Astrocyte of the cerebellum (primary cell): ENCODE results near the gene SPIB.
"Not testable (repeated sequence)": the region's sequence is repeated elsewhere in the genome, so short reads cannot be mapped to it uniquely, and the experiment has no call there.

ENCODE experiments used
- DNase-seq: peaks from one replicate; pipeline ENCODE4 v3.0.0-alpha.2; 2011; ENCODE audit warnings: low read depth
- H3K4me3 ChIP-seq: 2 replicates; pipeline ENCODE4 v1.5.1; 2011; ENCODE audit warnings: mild to moderate bottlenecking, low read depth, low read length, moderate library complexity
- in situ Hi-C: cut with HindIII; loops from 2 replicates; pipeline ENCODE4 v1.10.0; 2017; ENCODE audit warnings: low sequenced_read_pairs
- TF ChIP-seq, protein P1 (sequence below): IDR thresholded peaks from 2 replicates; pipeline ENCODE4 v1.5.1; 2012; ENCODE audit warnings: low read length, low read depth, moderate library complexity, mild to moderate bottlenecking; ENCODE audit errors: missing control alignments

SPIB gene

DNA sequence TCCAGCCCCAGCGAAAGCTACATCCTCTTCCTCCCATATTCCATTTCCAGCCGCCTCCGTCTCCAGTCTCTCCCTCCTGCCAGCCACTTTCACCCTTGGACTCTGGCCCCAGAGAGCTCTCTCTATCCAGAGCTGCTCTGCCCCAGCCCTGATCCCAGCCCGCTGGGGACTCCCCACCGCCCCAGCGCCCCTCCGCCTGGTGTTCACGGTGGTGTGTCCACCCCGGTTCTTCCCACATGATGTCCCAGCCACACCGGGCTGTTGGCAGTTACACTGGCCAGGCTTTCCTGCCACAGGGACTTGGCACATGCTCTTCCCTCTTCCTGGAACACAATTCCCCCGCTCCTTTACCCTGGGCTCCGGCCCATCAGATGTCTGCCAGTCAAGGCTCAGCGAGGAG lies 46.3 kb downstream of the SPIB start:
- DNase-seq, result no peak
- TF ChIP-seq, protein P1, sequence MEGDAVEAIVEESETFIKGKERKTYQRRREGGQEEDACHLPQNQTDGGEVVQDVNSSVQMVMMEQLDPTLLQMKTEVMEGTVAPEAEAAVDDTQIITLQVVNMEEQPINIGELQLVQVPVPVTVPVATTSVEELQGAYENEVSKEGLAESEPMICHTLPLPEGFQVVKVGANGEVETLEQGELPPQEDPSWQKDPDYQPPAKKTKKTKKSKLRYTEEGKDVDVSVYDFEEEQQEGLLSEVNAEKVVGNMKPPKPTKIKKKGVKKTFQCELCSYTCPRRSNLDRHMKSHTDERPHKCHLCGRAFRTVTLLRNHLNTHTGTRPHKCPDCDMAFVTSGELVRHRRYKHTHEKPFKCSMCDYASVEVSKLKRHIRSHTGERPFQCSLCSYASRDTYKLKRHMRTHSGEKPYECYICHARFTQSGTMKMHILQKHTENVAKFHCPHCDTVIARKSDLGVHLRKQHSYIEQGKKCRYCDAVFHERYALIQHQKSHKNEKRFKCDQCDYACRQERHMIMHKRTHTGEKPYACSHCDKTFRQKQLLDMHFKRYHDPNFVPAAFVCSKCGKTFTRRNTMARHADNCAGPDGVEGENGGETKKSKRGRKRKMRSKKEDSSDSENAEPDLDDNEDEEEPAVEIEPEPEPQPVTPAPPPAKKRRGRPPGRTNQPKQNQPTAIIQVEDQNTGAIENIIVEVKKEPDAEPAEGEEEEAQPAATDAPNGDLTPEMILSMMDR, result no peak
- in situ Hi-C loops, result no loop called here
- H3K4me3 ChIP-seq, result no peak overlapping the region

DNA sequence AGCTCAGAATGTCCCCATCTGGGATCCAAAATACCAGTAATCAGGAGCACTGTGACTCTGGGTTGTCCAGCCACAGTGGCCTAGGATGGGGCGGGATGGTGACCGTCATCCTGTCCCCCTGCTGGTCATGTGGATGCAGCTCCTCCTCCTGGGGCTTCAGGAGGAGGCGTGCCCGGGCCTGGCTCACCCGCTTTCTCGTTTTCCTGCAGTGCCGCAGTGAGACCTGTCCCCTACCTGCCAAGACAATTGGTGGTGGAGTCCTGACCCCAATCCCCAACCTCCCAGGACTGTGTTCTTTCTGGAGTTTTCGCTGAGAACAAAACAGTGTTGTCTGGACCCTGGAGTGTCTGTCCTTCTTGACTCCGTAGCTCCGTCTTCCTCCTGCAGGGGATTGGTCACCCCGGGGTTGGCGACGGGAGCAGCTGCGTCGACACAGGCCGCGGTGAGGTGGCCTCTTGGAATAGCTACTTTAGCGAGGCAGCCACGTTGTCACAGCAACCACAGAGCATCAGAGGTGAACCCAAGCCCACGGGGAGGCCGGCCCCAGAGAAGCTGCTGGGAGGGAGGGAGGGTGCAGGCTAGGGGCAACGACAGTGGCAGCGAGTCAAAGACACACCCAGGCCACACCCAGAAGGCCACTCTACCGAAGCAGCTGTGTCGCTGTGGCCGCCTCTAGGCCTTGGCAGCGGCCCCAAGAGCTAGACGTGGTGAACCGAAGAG lies 47.4 kb downstream of the SPIB start:
- no peak for DNase-seq
- in situ Hi-C loops, result no loop called here
- H3K4me3 ChIP-seq, result no peak overlapping the region
- TF ChIP-seq, protein P1, result peak; percentile 22

DNA sequence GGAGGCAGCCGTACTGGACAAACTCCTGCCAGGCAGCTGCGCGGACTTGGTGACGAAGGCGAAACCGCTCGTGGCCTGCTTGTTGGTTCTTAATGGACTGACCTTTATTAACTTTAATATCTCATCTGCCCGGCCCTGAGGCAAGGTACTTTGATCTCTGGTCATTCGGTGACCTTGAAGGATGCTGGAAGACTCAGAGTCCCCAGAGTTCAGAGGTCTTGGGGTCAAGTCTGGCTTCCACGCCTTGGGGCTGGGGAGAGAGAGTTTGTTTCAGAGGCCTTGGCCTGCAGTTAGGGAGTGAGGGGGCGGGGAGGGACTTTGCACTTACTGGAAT lies 47.9 kb downstream of the SPIB start:
- in situ Hi-C loops, result no loop called here
- no peak for DNase-seq
- TF ChIP-seq, protein P1, result no peak
- H3K4me3 ChIP-seq, result no peak overlapping the region

DNA sequence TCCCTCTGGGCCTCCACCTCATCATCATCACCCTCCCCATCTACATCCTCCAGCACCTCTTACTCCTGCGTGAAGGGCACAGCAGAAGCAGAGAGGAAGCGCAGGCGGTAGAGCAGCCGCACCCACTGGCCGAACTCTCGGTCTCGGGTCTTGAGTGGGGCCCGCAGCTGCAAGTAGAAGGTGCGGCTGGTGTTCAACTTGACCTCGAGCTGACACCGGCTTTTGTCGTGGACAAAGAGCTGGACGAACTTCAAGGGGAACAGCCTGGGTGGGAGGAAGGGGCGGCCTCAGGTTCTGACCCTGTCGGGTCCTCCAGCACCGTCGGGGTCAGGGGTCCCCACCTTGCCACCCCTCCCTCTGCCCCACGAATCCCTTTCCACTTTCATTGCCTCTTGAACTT lies 48.8 kb downstream of the SPIB start:
- in situ Hi-C loops, result no loop called here
- DNase-seq, result no peak
- TF ChIP-seq, protein P1, result no peak
- H3K4me3 ChIP-seq, result no peak overlapping the region

DNA sequence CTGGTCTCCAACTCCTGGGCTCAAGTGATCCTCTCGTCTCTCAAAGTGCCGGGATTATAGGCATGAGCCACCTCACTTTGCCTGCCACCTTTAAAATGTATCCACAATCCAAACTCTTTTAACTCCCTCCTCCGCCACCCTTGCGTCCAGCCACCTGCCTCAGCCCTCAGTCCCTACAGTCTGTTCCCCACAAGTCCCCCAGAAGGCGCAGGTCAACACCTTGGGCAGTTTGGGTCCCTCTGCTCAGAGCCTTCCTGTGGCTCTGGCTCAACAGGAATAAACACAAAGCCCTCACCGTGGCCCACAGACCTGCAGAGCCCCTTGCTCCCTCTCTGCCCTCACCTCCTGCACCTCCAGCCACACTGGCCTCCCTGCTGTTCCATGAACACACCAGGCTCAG lies 50.1 kb downstream of the SPIB start:
- in situ Hi-C loops, result no loop called here
- no peak overlapping the region for H3K4me3 ChIP-seq
- TF ChIP-seq, protein P1, result no peak

DNA sequence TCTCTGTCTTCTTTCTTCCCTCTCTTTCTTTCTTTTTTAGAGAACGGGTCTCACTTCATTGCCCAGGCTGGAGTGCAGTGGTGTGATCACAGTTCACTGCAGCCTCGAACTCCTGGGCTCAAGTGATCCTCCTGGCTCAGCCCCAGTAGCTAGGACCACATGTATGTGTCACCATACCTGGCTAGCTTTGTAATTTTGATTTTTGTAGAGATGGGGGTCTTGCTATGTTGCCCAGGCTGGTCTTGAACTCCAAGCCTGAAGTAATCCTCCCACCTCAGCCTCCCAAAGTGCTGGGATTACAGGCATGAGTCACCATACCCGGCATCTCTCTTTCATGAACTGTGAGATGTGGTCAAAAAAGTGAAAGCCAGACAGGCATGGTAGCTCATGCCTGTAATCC lies 54.6 kb downstream of the SPIB start:
- DNase-seq, in situ Hi-C loops, H3K4me3 ChIP-seq: not testable (repeated sequence)

More for the DNA sequence above, 50.1 kb downstream of the SPIB start:
- DNase-seq, result no peak

DNA sequence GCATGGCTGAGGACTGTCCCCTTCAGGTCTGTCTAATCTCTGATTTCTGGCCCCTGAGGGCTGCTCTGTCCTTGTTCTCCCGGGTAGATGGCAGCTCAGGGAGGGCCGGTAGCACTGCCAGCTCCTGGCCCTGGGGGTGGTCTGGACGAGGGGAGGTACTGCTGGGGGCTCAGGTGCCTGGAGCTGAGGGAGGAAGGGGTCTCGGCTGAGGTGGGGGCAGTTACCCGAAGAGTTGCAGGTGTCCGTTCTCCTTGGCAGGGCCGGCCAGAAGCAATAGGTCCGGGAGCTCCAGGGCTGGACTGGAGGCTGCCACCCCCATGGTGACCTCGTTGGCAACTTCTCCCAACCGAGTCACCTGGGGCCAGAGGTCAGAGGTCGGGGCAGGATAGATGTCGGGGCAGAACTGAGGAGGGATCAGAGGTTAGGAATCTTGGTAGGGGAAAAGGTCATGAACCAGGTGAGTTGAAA lies 56.4 kb downstream of the SPIB start:
- no peak overlapping the region for H3K4me3 ChIP-seq
- DNase-seq, result no peak
- TF ChIP-seq, protein P1, result no peak
- in situ Hi-C loops, result no loop called here
